ENCODE data around the gene DSCAML1. TPM values are rescaled to one million over a fixed set of nuclear protein-coding genes. Genes with fewer than 3 reads are reported as not detected.

Gene DSCAML1
- total and polyA plus RNA-seq, 2 of the 8 experiments (the other 6 are each of a cell fraction or from before 2014, with no cell fraction given) = 0.19 to 0.24 TPM

- no peak for TF ChIP-seq SIX5 (IDR thresholded peaks at IDR 0.05; ENCODE audit: low read depth, low read length)
- TF ChIP-seq SIRT6 (IDR thresholded peaks at IDR 0.05; ENCODE audit: low read length) = no peak
- TF ChIP-seq GABPA (IDR thresholded peaks at IDR 0.05; ENCODE audit: borderline replicate concordance, insufficient read depth, low read length) = no peak
- no peak for TF ChIP-seq JUN (IDR thresholded peaks at IDR 0.05; ENCODE audit: low read depth, low read length)
- no peak for TF ChIP-seq PHF8 (conservative IDR thresholded peaks at IDR 0.05; ENCODE audit: low read depth, low read length)
- no peak for TF ChIP-seq SAP30 (IDR thresholded peaks at IDR 0.05; ENCODE audit: insufficient read depth, insufficient replicate concordance, low read length)
Observed at GRCh38 chr11:117814204-117814765, 17.3 kb upstream of the DSCAML1 start (continued).

Data from H1 (cell line).